ENCODE data around the gene RXRG.

- TF ChIP-seq CTCF (IDR thresholded peaks at IDR 0.05; ENCODE audit: low read length) (no peak), EZH2 (IDR thresholded peaks at IDR 0.05; ENCODE audit: borderline replicate concordance, low read length) (no peak)
Observed at GRCh38 chr1:165483412-165483811, 38.5 kb upstream of the RXRG start.
